GM18499 (cell line): ENCODE data around the gene CNTD1.

Source experiments
- ATAC-seq: cut with Tn5 transposase; IDR thresholded peaks from one replicate; pipeline ENCODE4 v1.9.1; 2021; ENCODE audit warnings: moderate number of reproducible peaks; ENCODE audit not compliant: insufficient read depth, unreplicated experiment

Gene CNTD1

GRCh38 chr17:42803074-42803883 lies 4.6 kb downstream of the CNTD1 start:
- ATAC-seq = no peak

GRCh38 chr17:42804918-42805367 lies 6.3 kb downstream of the CNTD1 start:
- no peak for ATAC-seq

GRCh38 chr17:42806249-42806648 lies 7.6 kb downstream of the CNTD1 start:
- no peak for ATAC-seq

GRCh38 chr17:42809250-42809649 lies 10.6 kb downstream of the CNTD1 start:
- ATAC-seq = no peak

- no peak for ATAC-seq
Measured at GRCh38 chr17:42814633-42815399, 16.2 kb downstream of the CNTD1 start.

- no peak for ATAC-seq
Measured at GRCh38 chr17:42817866-42818265, 19.2 kb downstream of the CNTD1 start.

- ATAC-seq = no peak
Measured at GRCh38 chr17:42818379-42818778, 19.7 kb downstream of the CNTD1 start.

- ATAC-seq = no peak
Measured at GRCh38 chr17:42819939-42820535, 21.4 kb downstream of the CNTD1 start.

GRCh38 chr17:42821176-42821575 lies 22.5 kb downstream of the CNTD1 start:
- ATAC-seq = no peak

GRCh38 chr17:42827472-42827871 lies 28.8 kb downstream of the CNTD1 start:
- ATAC-seq = no peak

GRCh38 chr17:42830971-42831370 lies 32.3 kb downstream of the CNTD1 start:
- no peak for ATAC-seq

GRCh38 chr17:42832213-42832933 lies 33.7 kb downstream of the CNTD1 start:
- ATAC-seq = no peak

- no peak for ATAC-seq
Measured at GRCh38 chr17:42832934-42833766, 34.5 kb downstream of the CNTD1 start, which contains the start of gene PSME3. TSS of gene PSME3 (plus strand) at chr17:42833397. CDS start at chr17:42833632, 235 bp downstream.

- ATAC-seq = no peak
Measured at GRCh38 chr17:42833767-42834422, 35.2 kb downstream of the CNTD1 start.

GRCh38 chr17:42835732-42836131 lies 37.1 kb downstream of the CNTD1 start:
- no peak for ATAC-seq

- no peak for ATAC-seq
Measured at GRCh38 chr17:42841975-42842685, 43.5 kb downstream of the CNTD1 start.

GRCh38 chr17:42843358-42843934 lies 44.8 kb downstream of the CNTD1 start:
- ATAC-seq = no peak

- no peak for ATAC-seq
Measured at GRCh38 chr17:42844271-42844670, 45.6 kb downstream of the CNTD1 start, which contains the start of gene AOC2. TSS of gene AOC2 (plus strand) at chr17:42844580. CDS start at chr17:42844627, 47 bp downstream.
